PC-9 (cell line): Measurements from ENCODE around the gene ZNF672. TPM values are rescaled to one million over a fixed set of nuclear protein-coding genes. Genes with fewer than 3 reads are reported as not detected.
"Not testable (repeated sequence)": the region's sequence is repeated elsewhere in the genome, so short reads cannot be mapped to it uniquely, and the experiment has no call there.

ENCODE experiments used
- BruUV-seq: library from RNA; stranded (reverse); fragments of 400-500 nt; replicated peaks from 2 replicates; lab custom pipeline; 2021; lab: Mats Ljungman, UMichigan
- CTCF ChIA-PET: fragments of 300-600 bp; sonication (Branson Sonifier 250); formaldehyde crosslinking; loops from one replicate; lab custom pipeline; 2022; ENCODE audit warnings: antibody characterized with exemption; lab: Charles Lee
- POLR2A ChIA-PET: fragments of 300-600 bp; sonication (Branson Sonifier 250); formaldehyde crosslinking; loops from one replicate; lab custom pipeline; 2022; ENCODE audit warnings: antibody characterized with exemption; ENCODE audit not compliant: unreplicated experiment; lab: Charles Lee
- DNase-seq, 2 experiments: peaks; one replicate each; pipeline versions ENCODE4 v3.0.0 to v3.0.0-alpha.2; 2015 to 2022; ENCODE audit warnings: mixed read lengths in 1 of 2
- H2AFZ ChIP-seq: fragments of 200-600 bp; sonication (generic); 2 replicates; pipeline ENCODE4 v1.8.1; 2017; ENCODE audit warnings: antibody characterized with exemption
- H3F3A ChIP-seq: fragments of 200-600 bp; sonication (generic); 2 replicates; pipeline ENCODE4 v1.8.1; 2017; ENCODE audit warnings: antibody characterized with exemption, mild to moderate bottlenecking, low read depth; ENCODE audit not compliant: insufficient read depth
- H3K27ac ChIP-seq: fragments of 200-600 bp; sonication (generic); 2 replicates; pipeline ENCODE4 v1.6.1; 2016; ENCODE audit warnings: mixed run types
- H3K27me3 ChIP-seq: fragments of 200-600 bp; sonication (generic); 2 replicates; pipeline ENCODE4 v1.6.1; 2016; ENCODE audit warnings: low read depth, mixed run types; ENCODE audit not compliant: insufficient read depth
- H3K36me3 ChIP-seq: fragments of 200-600 bp; sonication (generic); 2 replicates; pipeline ENCODE4 v1.6.1; 2016; ENCODE audit warnings: low read depth, mixed run types
- H3K4me1 ChIP-seq: fragments of 200-600 bp; sonication (generic); replicated peaks from 2 replicates; pipeline ENCODE4 v1.6.1; 2016; ENCODE audit warnings: mixed run types; ENCODE audit not compliant: insufficient read depth
- H3K4me2 ChIP-seq: fragments of 200-600 bp; sonication (generic); 2 replicates; pipeline ENCODE4 v1.6.1; 2017; ENCODE audit warnings: mixed run types
- H3K4me3 ChIP-seq: fragments of 200-600 bp; sonication (generic); 2 replicates; pipeline ENCODE4 v1.6.1; 2016; ENCODE audit warnings: mixed run types
- H3K79me2 ChIP-seq: fragments of 200-600 bp; sonication (generic); 2 replicates; pipeline ENCODE4 v1.6.1; 2017; ENCODE audit warnings: low read depth, mixed run types
- H3K9me2 ChIP-seq: fragments of 200-600 bp; sonication (generic); 2 replicates; pipeline ENCODE4 v1.8.1; 2017; ENCODE audit warnings: mild to moderate bottlenecking; ENCODE audit not compliant: insufficient read depth
- H3K9me3 ChIP-seq: fragments of 200-600 bp; sonication (generic); 2 replicates; pipeline ENCODE4 v1.8.1; 2016; ENCODE audit warnings: low read depth; ENCODE audit not compliant: insufficient read depth
- H4K20me1 ChIP-seq: fragments of 200-600 bp; sonication (generic); 2 replicates; pipeline ENCODE4 v1.8.1; 2017; ENCODE audit not compliant: insufficient read depth
- EZH2 ChIP-seq: fragments of 200-600 bp; sonication (generic); IDR thresholded peaks from 2 replicates; pipeline ENCODE4 v1.8.0; 2017; ENCODE audit warnings: antibody characterized with exemption, low read depth
- intact Hi-C: fragments of 100-400 bp; cut with micrococcal nuclease; formaldehyde crosslinking; loops from one replicate; pipeline ENCODE4 v1.10.0; 2022; ENCODE audit not compliant: unreplicated experiment
- total RNA-seq: library from RNA; stranded (reverse); gene quantifications from 2 replicates; pipeline ENCODE4 v1.2.3, GENCODE V29; 2021
- TF ChIP-seq, protein P1 (sequence below): fragments of 200-600 bp; sonication (generic); conservative IDR thresholded peaks from 2 replicates; pipeline ENCODE4 v1.6.1; 2017; ENCODE audit warnings: mixed run types, antibody characterized with exemption, mild to moderate bottlenecking, moderate library complexity

Gene ZNF672
- total RNA-seq, 1 experiment from 2014 or later: 24.7 TPM

DNA sequence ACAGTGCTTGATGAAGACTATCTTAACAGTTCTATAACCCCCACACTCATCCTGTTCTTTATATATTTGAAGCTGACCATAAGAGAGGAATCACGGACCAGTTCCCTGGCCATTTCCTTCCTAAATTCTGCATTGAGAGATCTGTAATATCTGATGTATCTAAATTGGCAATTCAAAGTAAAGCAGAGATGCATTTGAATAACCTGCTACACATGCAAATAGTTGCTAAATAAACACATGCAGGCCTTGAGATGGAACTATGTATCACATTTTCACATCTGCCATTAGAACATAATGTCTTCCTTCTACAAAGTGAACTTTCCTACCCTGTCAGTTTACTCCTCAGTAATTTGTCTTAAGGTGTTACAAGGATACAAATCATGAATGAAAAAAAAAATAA is 47.6 kb downstream of the ZNF672 start:
- H3K9me2 ChIP-seq: no peaks in the 10 kb centered on the region
- H3K9me3 ChIP-seq: no peaks in the 10 kb centered on the region
- no peaks in the 10 kb centered on the region for H4K20me1 ChIP-seq
- H3K4me1 ChIP-seq: no peaks in the 10 kb centered on the region
- H3K27me3 ChIP-seq: no peaks in the 10 kb centered on the region
- no peaks in the 10 kb centered on the region for H3F3A ChIP-seq
- no peaks in the 10 kb centered on the region for H3K79me2 ChIP-seq
- ChIA-PET POLR2A (interaction anchor here (0.6 kb wide), 1 partner anchor 12 kb away, joined by 4 read pairs; no protein-coding TSS in a partner anchor), CTCF (no interaction called here)
- H3K36me3 ChIP-seq: no peaks in the 10 kb centered on the region
- TF ChIP-seq, protein P1, sequence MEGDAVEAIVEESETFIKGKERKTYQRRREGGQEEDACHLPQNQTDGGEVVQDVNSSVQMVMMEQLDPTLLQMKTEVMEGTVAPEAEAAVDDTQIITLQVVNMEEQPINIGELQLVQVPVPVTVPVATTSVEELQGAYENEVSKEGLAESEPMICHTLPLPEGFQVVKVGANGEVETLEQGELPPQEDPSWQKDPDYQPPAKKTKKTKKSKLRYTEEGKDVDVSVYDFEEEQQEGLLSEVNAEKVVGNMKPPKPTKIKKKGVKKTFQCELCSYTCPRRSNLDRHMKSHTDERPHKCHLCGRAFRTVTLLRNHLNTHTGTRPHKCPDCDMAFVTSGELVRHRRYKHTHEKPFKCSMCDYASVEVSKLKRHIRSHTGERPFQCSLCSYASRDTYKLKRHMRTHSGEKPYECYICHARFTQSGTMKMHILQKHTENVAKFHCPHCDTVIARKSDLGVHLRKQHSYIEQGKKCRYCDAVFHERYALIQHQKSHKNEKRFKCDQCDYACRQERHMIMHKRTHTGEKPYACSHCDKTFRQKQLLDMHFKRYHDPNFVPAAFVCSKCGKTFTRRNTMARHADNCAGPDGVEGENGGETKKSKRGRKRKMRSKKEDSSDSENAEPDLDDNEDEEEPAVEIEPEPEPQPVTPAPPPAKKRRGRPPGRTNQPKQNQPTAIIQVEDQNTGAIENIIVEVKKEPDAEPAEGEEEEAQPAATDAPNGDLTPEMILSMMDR: no peak
- no peak for TF ChIP-seq EZH2
- H3K27ac ChIP-seq: no peak overlapping the region
- no TSS peak for BruUV-seq
- no peak overlapping the region for H3K4me2 ChIP-seq
- DNase-seq: no peak
- intact Hi-C loops: no loop called here
- H3K4me3 ChIP-seq: no peak overlapping the region
- H2AFZ ChIP-seq: no peak overlapping the region

DNA sequence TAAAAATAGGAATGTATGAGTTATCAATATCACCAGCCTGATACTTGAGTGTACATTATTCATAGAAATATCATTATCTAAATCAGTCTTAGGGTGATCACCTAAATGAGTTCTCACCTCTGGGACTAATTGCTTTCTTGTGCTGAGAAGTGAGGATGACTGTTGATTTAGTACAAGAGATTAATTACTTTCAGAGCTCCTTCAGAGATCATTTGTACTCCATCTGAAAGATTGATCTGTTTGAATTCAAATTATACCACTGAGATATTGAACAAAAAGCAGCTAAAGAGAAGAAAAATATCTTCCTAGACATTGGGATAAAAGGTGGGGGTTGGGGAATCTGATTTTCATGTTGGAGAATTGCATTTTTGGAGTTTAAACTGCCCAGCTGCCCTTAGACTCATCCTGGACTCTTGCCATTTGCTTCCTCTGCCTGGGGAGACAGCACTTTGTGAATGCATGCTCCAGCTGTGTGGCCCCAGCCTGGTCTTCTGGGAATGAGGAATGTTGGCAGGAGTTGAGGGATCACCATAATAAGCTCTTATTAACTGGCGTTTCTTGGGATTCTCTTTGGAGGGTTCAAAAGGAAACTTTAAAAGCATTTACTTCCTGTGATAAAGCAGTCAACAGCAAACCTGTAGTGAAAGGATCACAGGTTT is 48.3 kb downstream of the ZNF672 start:
- no peak overlapping the region for H3K4me3 ChIP-seq
- H3K27ac ChIP-seq: no peak overlapping the region
- intact Hi-C loops: no loop called here
- TF ChIP-seq EZH2: no peak
- TF ChIP-seq, protein P1: no peak
- no peak overlapping the region for H3K4me2 ChIP-seq
- CTCF ChIA-PET: no interaction called here
- DNase-seq: no peak
- H4K20me1 ChIP-seq: no peaks in the 10 kb centered on the region
- H3K27me3 ChIP-seq: no peaks in the 10 kb centered on the region
- no peaks in the 10 kb centered on the region for H3F3A ChIP-seq
- BruUV-seq: no TSS peak
- no peaks in the 10 kb centered on the region for H3K4me1 ChIP-seq
- H3K36me3 ChIP-seq: no peaks in the 10 kb centered on the region
- POLR2A ChIA-PET: no interaction called here
- H3K9me3 ChIP-seq: no peaks in the 10 kb centered on the region
- no peaks in the 10 kb centered on the region for H3K79me2 ChIP-seq
- H3K9me2 ChIP-seq: no peaks in the 10 kb centered on the region
- H2AFZ ChIP-seq: no peak overlapping the region

DNA sequence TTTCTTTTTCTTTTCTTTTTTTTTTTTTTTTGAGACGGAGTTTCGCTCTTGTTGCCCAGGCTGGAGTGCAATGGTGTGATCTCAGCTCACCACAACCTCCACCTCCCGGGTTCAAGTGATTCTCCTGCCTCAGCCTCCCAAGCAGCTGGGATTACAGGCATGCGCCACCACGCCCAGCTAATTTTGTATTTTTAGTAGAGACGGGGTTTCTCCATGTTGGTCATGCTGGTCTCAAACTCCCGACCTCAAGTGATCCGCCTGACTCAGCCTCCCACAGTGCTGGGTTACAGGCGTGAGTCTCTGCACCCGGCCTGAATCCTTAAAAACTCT is 51.9 kb downstream of the ZNF672 start:
- intact Hi-C loops, H3K27me3 ChIP-seq, BruUV-seq, H3K9me3 ChIP-seq, H3F3A ChIP-seq, H3K27ac ChIP-seq, H3K4me1 ChIP-seq, POLR2A ChIA-PET, H4K20me1 ChIP-seq, H3K4me3 ChIP-seq, H3K9me2 ChIP-seq, H2AFZ ChIP-seq, H3K36me3 ChIP-seq, DNase-seq, H3K79me2 ChIP-seq, H3K4me2 ChIP-seq: not testable (repeated sequence)
- CTCF ChIA-PET: interaction anchor here (0.7 kb wide), 1 partner anchor 8 kb away, joined by 3 read pairs; no protein-coding TSS in a partner anchor
